ENCODE measurements around the gene SLC25A48.

GRCh38 chr5:135828782-135829127 lies 5.7 kb upstream of the SLC25A48 start:
- TF ChIP-seq POLR2AphosphoS5 (IDR thresholded peaks at IDR 0.05; ENCODE audit: low read depth, low read length) (no peak), POLR2A (IDR thresholded peaks at IDR 0.05; ENCODE audit: low read depth, low read length) (no peak), TAF1 (IDR thresholded peaks at IDR 0.05; ENCODE audit: borderline replicate concordance, low read depth, low read length) (no peak)

Measured in GM12892 (cell line).